Cardiac fibroblast (primary cell): ENCODE data around the gene CDH22.

Experiments
- DNase-seq, 2 donors: peaks; one replicate each; pipeline versions ENCODE4 v3.0.0 to v3.0.0-alpha.2; 2010; ENCODE audit warnings: low read depth in 2 of 2
- H3K4me3 ChIP-seq, 2 donors: replicated peaks in 1 of 2; 1 replicate in 1 of 2; 2 replicates in 1 of 2; pipeline ENCODE4 v1.5.1; 2011; ENCODE audit warnings: low read depth in 2 of 2, low read length in 2 of 2, mild to moderate bottlenecking in 2 of 2, moderate library complexity in 1 of 2
- CTCF ChIP-seq: IDR thresholded peaks from one replicate; pipeline ENCODE4 v1.5.1; 2011; ENCODE audit warnings: low read depth, mild to moderate bottlenecking, low read length, inconsistent platforms

CDH22 gene

DNA sequence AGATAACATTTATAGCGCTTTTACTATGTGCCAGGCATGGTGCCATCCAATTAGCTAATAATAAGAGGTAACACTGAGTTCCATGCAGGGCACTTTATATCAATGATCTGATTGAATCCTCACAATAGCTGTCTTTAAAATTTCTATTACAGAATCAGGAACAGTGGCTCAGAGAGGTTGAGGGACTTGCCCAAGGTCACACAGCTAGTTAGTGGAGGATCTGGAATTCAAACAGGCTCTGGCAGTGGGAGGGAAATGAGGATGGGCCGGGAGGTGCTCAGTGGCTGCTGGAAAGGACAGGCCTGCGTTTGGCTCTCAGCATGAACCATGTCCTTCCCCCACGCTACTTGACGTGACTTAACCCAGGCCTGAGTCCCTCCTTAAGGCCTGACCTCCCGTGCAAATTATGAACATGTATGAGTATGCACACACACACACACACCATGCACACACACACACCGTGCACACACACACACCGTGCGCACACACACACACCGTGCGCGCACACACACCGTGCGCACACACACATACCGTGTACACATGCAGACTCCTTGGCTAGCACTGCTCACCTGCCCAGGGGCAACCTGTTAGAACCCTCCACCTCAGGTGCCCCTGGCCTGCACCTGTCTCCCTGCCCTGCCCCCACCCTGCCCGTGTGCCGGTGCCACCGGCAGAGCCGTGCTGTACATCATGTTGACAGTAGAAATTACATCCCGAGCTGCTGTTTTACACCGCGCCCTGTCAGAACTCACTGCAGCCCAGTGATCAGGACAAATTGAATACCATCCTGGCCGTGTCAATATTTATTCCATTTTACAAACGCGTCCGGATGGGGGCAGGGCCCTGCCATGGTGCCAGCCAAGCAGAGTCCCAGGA lies 43.7 kb downstream of the CDH22 start:
- TF ChIP-seq CTCF, result no peak
- DNase-seq, result no peak
- H3K4me3 ChIP-seq, result no peak overlapping the region

DNA sequence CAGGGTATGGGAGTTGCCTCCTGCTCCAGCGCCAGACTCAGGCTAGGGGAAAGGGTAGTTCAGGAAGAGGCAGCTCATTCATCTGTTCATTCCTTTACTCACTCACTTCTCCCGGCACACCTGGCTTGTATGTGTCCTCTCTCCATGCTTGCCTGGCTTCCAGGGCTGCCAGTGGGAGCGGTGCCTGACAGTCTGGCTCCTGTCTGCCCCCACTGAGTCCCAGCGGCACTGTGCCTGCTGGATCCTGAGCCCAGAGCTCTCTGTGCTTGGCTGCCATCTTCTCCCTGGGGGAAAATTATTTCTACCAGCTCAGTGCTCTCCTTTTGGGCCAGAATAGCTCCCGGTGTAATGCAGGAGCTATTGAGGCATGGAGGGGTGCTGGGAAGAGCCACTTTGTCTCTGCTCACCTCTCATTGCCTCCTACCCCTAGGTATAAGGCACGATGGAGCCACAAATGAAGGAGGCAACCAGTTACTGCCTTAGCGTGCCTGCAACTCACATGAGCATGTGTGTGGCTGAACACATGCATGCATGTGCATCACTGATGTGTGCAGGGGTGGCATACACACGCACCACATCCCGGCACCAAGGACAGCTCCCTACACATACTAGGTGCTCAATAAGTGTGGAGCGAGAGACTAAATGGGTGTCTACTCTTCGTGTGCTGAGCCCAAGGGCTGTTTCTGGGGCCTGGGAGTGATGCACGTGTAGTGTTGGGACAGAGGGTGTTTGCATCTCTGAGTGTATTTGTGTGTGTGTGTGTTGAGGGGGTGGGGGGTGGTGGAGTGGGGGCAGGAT lies 46.6 kb downstream of the CDH22 start:
- DNase-seq, result no peak
- TF ChIP-seq CTCF, result no peak
- no peak overlapping the region for H3K4me3 ChIP-seq

GRCh38 chr20:46260936-46261454 lies 47.3 kb downstream of the CDH22 start:
- no peak overlapping the region for H3K4me3 ChIP-seq
- TF ChIP-seq CTCF, result no peak
- no peak for DNase-seq

DNA sequence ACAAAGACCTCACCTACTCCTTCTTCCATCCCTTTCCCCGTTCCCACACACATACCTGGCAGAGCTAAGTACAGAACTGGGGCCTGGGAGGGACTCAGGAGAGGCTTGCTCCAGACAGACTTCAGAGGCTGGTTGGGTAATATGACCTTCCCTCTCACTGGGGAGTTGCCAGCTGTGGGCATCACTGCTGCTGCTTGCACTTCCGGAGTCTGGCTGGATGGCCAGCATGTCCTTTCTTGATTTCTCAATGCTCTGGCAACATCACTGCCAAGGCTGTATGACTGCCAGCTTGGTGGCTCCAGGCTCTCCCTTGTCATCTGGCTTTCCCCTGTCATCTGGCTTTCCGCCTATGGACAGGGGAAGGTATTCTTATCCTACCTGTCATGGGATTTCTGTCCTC lies 47.8 kb downstream of the CDH22 start:
- no peak overlapping the region for H3K4me3 ChIP-seq
- no peak for DNase-seq
- TF ChIP-seq CTCF, result no peak

GRCh38 chr20:46259260-46259859 lies 48.9 kb downstream of the CDH22 start:
- no peak for DNase-seq
- TF ChIP-seq CTCF, result no peak
- no peak overlapping the region for H3K4me3 ChIP-seq

GRCh38 chr20:46257887-46258286 lies 50.4 kb downstream of the CDH22 start:
- TF ChIP-seq CTCF, result no peak
- no peak for DNase-seq
- no peak overlapping the region for H3K4me3 ChIP-seq
